Left renal cortex interstitium (tissue), 4 donors: ENCODE data around the gene SFN. TPM values are rescaled to one million over a fixed set of nuclear protein-coding genes. Genes with fewer than 3 reads are reported as not detected.
A peak's percentile ranks its signal among the peaks of the same experiment; 100 is the strongest.
"Not testable (repeated sequence)": the region's sequence is repeated elsewhere in the genome, so short reads cannot be mapped to it uniquely, and the experiment has no call there.

Source experiments
- DNase-seq, 4 donors: peaks; one replicate each; pipeline ENCODE4 v3.0.0-alpha.2; 2013; ENCODE audit warnings: low read depth in 4 of 4, low spot score in 2 of 4, missing footprints in 1 of 4
- polyA plus RNA-seq, 4 donors: library from polyadenylated mRNA; unstranded; fragments of 120-200 nt; gene quantifications; one replicate each; pipeline ENCODE4 v1.2.1, GENCODE V29; 2013; ENCODE audit not compliant: insufficient read length in 4 of 4

Gene SFN
- 1 to 10 TPM in 1 of 4 donors, under 1 TPM in 3; 0.41 to 1.1 (median 0.56) TPM for polyA plus RNA-seq

GRCh38 chr1:26862781-26863684 is at the start of gene SFN:
TSS of gene SFN (plus strand) at chr1:26863149. CDS start at chr1:26863213, 64 bp downstream.
- no peak for DNase-seq

DNA sequence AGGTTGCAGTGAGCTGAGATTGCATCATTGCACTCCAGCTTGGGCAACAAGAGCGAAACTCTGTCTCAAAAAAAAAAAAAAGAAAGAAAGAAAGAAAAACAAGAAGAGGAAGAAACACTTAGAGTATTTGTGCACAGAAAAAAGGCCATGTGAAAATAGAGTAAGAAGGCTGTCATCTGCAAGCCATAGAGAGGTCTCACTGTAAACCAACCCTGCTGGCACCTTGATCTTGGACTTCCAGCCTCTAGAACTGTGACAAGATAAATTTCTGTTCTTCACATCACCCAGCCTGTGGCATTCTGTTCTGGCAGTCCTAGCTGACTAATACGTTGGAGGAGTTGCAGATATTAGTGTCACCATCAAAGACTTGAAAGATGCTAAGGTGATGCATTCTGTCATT is 48.6 kb upstream of the SFN start:
- DNase-seq, result no peak

GRCh38 chr1:26814893-26815292 is 48.1 kb upstream of the SFN start:
- no peak for DNase-seq

GRCh38 chr1:26820784-26821269 is 42.1 kb upstream of the SFN start:
- no peak for DNase-seq

- DNase-seq, result no peak
These were observed 40.1 kb upstream of the SFN start for GRCh38 chr1:26822737-26823395.

- DNase-seq, result no peak
These were observed 38.2 kb upstream of the SFN start for GRCh38 chr1:26824731-26825130.

DNA sequence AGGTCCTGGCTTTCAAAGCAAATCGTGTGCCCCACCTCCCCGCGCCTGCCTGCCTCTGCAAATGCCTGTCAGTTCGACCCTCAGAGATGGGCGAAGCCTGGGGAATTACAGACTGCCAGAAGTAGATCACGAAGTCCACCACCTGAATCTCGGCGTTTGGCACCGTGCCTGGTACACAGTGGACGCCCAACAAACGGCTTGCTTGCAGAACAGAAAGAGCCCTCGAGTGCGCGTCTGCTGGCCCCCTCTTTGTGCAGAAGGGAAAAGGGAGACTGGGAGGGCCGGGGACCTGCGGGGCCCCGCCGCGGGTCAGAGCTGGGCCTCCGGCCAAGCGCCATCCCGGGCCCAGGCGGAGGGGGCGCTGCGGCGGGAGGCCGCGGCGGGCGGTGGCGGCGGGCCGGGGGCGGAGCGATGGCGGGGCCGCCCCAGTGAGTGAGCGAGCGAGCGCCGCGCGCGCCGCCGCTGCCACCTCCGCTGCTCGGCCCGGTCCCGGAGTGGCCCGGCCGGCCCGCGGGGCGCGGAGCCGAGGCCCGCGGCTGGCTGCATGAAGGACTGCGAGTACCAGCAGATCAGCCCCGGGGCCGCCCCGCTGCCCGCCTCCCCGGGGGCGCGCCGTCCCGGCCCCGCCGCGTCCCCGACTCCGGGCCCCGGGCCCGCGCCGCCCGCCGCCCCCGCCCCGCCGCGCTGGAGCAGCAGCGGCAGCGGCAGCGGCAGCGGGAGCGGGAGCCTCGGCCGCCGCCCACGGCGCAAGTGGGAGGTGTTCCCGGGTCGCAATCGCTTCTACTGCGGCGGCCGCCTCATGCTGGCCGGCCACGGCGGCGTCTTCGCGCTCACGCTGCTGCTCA is 36.5 kb upstream of the SFN start, which contains the start of gene ZDHHC18:
TSS of gene ZDHHC18 (plus strand) at position 428 of the 845 bp plus-strand sequence. CDS start at position 545, 117 bp downstream.
- peak in 3 of 4 donors; percentile 40 to 47 (median 47) for DNase-seq

DNA sequence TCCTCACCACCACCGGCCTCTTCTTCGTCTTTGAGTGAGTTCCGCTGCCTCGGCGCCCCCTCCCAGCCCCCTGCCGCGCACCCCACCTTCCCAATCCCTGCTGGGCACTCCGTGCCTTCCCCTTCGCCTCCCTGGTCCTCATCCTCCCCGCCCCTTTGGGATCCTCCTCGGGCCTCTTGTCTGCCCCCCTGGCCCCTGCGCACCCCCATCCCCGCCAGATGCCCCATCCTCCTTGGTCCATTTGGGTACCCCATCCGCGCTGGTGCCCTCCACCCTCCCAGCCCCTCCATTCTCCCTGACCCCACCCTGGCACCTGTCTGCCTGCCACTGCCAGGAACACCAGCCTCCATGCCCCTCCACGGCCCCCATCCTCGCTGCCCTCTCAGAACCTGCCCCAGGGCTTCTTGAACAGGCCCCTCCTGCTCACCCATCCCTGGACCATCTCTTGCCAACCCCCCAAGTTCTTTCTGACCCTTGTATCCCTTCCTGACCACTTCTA is 35.8 kb upstream of the SFN start:
- no peak for DNase-seq

DNA sequence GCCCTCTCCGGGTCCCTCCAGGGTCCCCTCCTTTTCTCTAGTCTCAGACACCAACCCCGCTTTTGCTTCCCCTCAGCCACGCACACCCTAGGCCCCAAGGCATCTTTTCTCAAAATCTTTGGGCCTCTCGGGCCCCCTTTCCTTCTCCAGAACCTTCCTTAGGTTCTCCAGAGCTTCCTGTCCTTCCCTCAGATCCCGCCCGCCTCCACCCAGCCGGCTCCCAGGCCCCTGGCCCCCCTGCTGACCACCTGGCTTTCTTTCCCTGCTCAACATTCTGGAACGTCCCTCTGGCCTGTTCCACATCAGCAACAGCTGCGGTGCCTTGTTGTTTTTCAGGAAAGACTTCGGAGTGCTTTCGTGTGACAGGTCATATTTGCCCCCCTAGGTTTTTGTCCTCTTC is 35.3 kb upstream of the SFN start:
- peak in 2 of 4 donors; percentile 28 to 38 for DNase-seq

DNA sequence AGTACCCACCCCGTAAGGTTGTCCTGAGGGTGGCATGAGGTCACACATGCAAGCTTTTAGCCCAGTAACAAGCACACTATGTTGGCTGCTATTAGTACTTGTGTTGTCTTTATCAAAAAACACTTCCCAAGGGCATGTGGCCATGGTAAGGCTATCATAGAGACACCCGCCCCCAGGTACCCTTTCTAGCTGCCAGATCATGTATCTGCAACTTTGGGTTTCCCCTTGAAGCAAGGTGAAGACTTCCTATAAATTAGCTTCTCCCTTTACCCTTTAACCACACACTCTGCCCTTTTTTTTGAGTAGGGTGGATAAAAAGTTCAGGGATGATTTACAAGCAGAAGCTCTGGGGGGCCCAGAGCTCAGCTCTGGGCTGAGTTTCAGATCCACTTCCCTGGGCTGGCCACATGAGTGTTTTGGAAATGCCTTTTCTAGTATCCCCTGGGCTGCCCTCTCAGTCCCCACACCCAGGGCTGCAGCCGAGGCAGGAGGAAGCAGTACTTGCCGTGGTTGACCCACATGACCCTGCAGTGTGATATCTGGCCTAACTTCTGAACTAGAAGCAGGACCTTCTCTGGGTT is 34.4 kb upstream of the SFN start:
- DNase-seq, result no peak

- DNase-seq, result no peak
These were observed 33.6 kb upstream of the SFN start for GRCh38 chr1:26829184-26829911.

DNA sequence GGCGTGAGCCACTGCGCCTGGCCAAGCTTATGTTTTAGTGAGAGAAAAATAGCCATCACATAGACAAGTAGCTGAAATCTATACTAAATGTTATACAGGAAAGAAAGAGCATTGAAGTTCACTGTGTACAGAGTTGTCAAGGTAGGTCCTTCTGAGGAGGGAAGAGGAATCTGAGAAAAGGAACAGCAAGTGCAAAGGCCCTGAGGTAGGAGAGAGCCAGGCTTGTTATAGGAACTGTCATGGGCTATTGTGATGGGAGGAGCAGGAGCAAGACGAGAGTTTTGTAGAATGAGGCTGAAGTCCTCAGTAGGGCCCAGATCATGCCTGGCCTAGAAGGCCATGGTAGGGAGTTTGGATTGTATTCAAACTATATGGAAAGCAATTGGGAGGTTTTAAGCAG is 31.9 kb upstream of the SFN start:
- DNase-seq, result no peak

DNA sequence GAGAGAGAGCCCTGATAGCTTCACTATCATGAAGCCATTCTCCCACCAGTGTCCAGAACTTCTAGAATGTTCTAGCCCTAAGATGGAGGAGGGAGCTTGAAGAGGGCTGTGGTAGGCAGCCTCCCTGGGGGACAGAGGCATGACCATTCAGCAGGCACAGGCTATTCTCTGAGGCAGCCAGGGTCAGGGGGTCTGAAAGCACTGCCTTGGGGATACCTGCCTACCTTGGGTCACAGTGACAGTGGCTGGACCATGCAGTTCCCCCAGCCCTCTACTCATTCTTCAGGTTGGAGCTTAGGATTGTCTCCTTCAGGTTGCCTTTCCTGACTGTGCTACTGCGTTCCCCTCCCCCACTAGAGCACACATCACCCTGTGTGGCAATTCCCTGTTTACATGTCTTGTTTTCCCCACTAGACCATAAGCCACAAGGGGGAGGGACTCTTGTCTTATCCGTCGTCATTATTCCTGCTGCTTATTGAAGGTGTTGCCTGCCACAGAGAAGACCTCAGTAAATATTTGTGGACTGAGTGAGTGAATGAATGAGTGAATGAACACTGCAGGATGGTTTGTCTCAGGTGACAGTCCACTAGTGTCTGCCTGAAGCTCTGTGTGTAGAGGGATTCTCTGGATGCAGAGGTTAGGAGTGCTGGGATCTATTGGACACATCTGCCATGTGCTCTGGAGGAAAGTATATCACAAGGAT is 31.3 kb upstream of the SFN start:
- no peak for DNase-seq

DNA sequence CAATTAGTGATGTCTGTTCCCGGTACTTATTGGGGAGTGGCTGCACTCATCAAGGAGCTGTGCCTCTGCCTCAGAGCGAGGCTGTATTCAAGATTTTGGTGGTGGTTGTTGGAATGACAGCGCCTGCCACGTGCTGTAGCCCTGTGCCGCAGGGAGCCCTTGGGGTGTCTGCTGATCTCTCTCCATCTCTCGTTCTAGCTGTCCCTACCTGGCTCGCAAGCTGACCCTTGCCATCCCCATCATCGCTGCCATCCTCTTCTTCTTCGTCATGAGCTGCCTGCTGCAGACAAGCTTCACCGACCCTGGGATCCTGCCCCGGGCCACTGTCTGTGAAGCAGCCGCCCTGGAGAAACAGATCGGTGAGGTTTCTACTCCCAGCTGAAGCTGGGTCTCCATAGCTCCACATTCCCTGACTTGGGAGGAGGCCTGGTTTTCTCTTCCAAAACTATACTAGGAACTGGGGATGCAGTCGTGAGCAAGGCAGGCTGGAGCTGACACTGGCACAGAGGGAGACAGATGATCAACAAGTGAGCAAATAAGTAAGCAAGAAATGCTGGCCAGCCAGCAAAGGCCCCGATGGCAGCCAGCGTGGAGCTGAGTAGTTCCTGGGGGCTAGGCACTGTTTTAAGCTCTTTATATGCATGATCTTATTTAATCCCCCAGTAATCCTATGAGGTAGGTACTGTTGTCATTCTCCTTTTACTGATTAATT is 30.5 kb upstream of the SFN start:
- no peak for DNase-seq

DNA sequence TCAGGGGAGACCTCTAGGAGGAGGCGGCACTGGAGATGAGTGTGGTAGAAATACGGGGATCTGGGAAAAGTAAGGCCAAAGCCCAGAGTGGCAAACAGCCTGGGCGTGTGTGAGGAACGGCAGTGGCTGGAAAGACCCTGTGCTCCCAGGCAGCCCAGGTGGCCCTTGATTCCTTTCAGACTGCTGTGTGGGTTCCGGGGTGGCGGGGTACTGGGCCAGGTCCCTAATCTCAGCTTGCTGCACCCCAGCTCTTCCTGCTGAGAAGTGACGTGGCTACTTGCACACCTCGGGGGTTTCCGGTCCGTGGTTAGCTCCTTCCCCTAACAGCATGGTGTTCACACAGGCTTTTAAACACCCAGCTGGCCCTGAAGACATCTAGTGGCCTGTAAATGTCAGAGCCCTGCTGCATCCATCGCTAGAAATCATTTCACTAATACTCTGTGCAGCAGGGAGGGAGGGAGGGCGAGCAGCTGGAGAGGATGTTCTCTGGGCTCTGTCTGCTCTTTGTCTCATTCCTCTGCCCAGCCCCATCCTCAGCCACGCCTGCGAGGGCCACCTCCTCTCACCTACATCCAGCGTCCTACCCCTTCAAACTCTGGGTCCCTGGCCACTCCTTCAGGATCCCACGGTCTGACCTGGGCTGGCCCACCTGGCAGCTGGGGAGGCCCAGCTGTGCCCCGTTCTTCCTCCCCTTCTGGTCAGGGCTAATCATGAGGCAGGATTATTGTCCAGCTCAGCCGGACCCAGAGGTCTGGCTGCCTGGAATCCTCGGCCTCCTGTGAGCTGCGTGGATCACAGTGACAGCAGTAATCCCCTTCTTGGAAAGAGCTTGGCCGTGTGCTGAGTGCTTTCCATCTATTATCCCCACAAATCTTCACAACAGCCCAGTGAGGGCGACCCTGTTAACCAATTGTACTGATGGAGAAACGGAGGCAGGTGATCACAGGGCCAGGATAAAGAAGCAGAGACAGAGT is 29.2 kb upstream of the SFN start:
- DNase-seq, result no peak

- DNase-seq, result not testable (repeated sequence)
These were observed 25.3 kb upstream of the SFN start for GRCh38 chr1:26837665-26838064.
